Loucy (cell line): Measurements from ENCODE around the gene TMEM39A.

Experiments
- CTCF ChIP-seq: fragments of 200-600 bp; sonication (generic); conservative IDR thresholded peaks from 2 replicates; pipeline ENCODE4 v1.5.1; 2014; ENCODE audit warnings: mild to moderate bottlenecking, antibody characterized with exemption, low read length
- EZH2phosphoT487 ChIP-seq: fragments of 200-600 bp; IDR thresholded peaks from 2 replicates; pipeline ENCODE4 v1.6.1; 2018; ENCODE audit warnings: antibody characterized with exemption, mild to moderate bottlenecking, moderate library complexity, borderline replicate concordance

- no peak for TF ChIP-seq CTCF
- TF ChIP-seq EZH2phosphoT487 = no peak
Observed at GRCh38 chr3:119481079-119481478, 17.7 kb upstream of the TMEM39A start.
